HG03025 (cell line): ENCODE results near the gene TRIM28.
A peak's percentile ranks its signal among the peaks of the same experiment; 100 is the strongest.

Experiments
- ATAC-seq: cut with Tn5 transposase; IDR thresholded peaks from one replicate; pipeline ENCODE4 v1.9.1; 2021; ENCODE audit warnings: mild to moderate bottlenecking, moderate library complexity; ENCODE audit not compliant: unreplicated experiment, low FRiP score

The TRIM28 gene

DNA sequence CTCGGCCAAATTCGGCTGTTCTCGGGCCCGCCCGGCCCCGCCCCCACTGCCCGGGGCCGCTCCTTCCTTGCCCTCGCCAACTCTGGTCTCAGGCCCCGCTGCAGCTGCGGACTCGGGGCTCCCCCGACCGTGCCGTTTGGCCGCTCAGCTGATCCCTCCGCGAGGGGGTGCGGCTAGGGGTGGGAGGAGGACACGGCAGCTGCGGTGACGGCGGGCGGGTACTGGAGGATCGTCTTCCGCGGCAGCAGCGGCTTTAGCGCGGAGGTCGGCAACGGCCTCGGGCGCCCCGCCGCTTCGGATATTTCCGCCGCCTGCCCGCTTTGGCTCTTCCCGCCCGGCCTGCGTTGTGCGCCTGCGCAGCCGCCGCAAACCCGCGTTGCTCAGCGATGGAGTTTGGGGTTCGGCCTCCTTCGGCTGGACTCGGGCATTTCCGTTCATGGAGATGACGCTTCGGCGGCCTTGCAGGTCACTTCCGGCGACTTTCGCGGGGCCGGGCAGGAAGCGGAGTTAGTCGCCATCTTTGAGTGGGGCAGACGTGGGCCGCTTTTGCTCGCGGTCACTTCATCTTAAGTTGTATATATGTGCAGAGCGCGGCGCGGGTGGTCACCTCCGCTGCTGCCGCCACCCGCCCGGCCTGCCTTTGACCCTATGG lies 14.9 kb downstream of the TRIM28 start:
- ATAC-seq, result peak; percentile 52

DNA sequence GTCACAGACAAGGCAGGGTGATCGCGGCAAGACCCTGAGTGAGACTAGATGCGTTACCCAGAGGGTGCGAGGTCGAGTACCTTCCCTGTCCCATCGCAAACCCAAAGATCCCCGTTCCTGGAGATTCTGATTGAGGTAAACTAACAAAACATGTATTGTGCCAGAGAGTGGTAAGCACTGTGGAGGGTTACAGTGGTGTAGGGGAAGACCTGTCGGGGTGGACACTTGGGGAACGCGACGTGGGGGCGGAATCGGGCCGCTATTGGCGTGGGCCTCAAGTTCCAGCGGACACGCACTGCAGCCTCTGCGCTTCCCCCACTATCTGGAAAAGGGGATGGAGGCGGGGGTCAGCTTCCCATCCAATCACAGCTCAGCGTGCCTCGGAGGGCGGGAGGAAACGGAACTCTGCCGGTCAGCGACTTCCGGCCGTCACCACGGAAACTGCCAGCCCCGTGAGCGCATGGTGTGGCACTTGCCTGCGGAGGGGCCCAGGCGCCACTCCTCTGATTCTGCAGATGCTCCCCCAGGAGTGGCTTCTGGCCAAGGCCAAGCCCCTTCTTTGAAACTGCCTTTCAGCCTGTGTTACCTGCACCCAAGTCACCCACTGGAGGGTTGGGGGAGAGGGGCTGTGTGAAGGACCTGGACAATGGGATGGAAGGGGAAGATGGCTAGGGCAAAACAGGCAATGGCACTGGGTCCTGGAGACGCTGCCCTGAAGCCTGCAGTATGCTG lies 15.6 kb downstream of the TRIM28 start:
- ATAC-seq, result no peak

DNA sequence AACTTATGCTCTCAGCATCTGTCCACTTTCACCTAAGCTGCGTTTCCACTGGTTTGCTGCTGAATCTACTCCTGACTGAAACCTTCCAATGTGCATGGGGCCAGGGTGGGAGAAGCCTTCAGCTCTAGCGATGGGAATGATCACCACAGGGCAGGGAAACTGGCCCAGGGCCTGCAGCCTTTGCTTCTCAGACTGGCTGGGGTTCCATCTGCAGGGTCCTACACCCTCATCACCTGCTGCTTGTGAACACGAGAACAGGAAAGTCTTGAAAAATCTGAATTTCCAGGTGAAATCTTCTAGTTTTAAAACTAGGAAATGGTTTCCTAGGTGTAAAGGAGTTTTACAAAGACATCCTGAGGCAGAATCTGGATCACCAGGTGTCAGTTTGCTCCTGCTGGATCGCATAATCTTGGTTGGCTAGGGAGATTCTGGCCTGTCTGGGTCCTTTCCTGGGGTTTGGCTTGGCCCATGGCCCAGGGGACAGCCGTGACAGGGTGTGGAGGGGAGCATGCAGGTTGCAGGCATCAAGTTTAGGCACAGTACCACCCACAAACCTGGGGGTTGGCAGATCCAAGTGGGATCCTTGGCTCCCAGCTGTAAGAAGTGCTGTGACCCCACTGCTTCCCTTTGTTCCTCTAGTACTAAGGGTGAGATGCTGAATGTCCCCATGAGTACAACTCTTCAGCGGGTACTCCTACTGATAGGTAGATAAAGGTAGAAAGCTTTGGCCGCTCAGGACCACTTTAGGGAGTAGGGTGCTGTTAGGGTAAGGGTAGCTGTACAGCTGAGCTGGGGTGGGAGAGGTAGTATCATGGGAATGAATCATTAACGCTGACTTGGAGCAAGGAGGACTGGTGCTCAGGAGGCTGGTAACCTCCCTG lies 16.4 kb downstream of the TRIM28 start:
- no peak for ATAC-seq

DNA sequence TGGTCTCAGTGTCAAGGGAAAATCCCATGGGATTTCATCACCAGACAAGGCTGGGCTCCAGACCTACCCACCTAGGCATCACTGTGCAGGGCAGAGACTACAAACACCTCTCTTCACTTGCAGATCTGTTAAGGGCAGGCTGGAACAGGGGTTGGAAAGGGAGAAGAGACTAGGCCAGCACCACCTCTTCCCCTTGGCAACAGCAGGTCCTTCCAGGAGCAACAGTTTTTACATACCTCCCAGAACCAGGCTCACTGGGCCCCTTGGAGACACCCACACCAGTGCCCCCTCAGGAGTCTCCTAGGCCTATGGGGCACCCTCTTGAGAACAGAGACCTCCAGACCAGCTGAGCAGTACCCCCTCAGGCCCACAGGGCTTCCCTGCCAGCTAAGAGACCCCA lies 17.1 kb downstream of the TRIM28 start:
- ATAC-seq, result no peak

DNA sequence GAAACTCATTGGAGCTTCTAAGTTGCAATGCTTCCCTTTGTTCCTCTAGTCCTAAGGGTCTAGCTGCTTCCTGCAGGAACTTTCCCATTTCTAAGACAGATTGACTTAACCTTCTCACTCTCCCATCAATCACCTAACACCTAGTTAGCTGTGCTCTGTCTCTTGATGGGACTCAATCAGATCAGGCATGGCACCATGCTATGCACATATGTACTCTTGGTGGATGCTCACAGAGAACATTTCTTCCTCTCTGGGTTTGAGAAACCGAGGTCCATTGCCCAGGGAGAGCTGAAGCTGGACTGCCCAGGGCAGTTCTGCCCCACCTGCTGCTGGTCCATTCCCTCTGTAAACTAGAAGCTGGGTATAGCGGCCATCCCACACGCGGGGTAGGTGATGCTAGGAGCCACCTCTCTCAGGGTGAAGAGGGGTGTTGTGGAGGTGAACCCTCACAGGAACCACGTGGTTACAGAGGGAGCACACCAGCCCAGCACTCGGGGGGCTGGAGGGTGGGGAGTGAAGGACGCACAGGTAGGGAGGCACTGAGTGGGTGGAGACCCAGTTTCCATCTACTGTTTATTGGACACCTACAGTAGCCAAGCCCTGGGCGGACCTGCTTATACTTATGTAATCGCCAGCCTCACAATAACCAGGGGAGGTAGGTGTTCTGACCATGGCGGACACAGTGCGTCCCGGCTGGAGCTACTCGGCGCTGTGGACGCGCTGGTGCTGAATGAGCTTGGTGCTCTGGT lies 17.7 kb downstream of the TRIM28 start:
- no peak for ATAC-seq

DNA sequence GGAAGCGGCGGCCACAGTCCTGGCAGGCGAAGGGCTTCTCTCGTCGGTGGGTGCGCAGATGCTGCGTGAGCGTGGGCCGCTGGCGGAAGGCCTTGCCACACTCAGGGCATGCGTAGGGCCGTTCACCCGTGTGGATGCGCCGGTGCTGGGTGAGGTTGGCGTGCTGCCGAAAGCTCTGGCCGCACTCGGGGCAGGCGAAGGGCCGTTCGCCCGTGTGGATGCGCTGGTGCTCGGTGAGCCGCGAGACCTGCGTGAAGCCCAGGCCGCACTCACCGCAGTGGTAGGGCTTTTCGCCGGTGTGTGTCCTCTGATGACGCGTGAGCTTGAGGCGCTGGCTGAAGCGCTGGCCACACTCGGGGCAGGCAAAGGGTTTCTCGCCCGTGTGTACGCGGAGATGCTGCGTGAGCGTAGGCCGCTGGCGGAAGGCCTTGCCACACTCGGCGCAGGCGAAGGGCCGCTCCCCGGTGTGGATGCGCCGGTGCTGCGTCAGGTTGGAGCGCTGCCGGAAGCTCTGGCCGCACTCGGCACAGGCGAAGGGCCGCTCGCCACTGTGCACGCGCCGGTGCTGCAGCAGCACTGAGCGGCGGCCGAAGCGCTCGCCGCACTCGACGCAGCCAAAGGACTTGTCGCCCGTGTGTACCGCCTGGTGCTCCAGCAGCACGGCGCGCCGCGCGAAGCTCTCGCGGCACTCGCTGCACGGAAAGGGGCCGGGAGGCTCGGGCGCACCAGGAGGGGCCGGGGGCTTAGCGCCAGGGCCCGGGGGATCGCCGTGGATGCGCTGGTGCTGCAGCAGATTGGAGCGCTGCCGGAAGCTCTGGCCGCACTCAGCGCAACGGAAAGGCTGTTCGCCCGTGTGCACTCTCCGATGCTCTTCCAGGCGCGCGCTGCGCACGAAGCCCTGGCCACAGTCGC lies 18.5 kb downstream of the TRIM28 start:
- ATAC-seq, result no peak

DNA sequence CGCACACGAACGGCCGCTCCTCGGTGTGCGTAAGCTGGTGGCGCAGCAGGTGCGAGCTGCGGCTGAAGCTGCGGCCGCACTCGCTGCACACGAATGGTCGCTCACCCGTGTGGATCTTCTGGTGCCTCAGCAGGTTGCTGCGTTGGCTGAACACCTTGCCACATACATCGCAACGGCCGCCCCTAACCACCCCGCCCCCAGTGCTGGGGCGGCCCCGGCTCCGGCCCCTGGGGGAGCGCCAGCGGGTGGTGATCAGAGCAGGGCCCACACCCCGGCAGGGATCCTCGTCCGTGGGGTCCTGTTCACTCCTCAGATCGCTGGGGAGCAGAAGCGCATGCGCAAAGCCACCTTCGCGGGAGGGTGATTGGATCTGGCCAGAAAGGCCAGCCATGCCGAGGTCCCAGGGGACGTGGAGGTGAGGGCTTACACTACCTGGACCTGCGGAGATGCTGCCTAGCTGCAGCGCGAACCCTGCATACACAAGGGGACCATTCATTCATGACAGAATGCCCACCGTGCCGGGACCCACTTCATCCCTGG lies 19.2 kb downstream of the TRIM28 start:
- ATAC-seq, result no peak

DNA sequence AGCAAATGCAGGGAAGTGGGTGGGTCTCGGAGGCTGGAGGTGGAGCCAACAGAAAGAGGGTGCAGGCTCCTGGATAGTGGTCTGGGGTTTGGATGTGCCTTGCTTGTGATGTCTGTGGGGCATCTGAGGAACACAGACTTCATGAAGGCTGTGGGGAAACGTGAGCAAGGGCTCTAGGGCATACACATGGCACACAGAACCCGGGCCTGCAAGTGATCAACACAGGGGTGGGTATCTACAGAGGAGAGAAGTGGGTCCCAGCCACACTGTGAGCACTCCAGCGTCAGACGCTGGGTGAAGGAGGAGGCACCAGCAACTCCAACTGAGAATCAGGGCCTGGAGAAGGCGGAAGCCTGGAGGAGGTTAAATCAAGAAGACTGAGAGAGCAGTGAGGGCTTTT lies 20.0 kb downstream of the TRIM28 start:
- ATAC-seq, result no peak

DNA sequence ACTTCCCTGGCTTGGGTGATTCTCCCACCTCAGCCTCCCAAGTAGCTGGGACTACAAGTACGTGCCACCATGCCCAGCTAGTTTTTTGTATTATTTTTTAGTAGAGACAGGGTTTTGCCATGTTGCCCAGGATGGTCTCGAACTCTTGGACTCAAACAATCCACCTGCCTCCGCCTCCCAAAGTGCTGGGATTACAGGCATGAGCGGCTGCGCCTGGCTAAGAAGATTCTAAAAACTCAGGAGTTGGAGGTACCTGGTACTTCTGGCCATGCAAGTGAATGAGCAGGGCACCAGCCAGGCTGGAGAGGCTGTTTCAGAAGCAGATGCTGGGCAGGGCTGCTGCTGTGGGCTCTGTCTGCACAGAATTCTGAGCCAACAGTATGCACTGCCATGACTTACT lies 23.1 kb downstream of the TRIM28 start:
- no peak for ATAC-seq

DNA sequence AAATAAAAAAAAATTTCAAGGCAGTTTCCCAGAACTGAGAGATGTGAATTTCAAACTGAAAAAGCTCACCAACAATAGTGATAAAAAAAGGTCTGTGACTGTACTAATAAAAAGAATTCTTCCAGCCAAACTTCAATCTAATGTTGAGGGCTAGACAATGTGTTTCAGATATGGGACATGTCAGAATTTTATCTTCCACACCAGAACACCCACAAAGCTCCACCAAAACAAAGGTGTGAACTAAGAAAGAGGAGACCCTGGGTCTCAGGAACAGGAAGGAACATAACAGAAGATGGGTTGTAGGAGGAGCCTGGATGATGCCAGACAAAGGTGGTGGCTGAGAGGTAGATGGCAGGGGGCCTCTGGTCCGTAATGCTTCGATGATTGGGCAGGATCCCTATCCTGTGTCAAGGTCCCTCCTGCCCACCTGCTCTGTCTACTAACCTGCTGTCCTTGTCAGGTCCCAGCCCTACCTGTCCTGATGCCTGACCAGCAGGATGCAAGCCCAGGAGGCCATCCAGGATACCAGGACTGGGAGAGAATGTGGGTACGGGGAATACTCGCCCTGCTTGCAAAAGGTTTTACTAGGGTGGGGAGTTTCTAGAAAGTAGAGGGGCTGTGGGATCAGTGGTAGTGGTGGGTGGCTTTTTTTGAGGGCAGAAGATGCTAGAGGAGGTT lies 24.7 kb downstream of the TRIM28 start:
- ATAC-seq, result no peak

DNA sequence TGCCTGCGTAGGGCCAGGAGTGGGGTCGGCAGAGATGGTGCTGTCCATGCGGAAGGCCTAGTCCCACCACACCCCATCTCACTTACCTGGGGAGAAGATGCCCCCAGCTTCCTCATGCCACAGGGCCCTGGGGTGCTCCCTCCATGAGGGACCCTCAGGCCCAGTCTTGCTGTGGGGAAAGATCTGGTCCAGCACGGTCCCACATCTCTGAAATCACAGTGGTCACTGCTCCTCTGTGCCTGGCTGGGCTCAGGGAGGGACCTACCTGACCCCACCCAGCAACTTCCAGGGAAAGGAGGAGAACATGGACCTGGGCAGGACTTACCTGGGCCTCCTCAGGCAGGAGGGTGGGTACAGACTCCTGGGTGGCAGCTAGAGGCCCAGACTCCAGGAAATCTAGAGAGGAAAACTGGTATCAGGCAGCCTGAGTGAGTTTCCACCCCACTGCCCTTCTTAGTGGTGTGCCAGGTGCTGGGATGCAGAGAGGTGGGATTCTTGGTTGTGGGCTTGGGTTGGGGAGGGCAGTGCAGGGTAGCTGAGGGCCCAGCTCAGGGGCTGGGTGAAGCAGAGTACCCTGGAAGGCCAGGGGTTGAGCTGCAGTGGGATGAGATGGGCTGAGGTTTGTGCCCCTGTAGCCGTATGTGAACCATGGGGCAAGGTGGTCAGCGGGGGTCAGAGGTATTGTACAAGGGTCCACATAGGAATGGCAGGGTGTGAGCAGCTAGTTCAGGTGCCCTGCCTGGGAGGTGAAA lies 25.5 kb downstream of the TRIM28 start:
- no peak for ATAC-seq

DNA sequence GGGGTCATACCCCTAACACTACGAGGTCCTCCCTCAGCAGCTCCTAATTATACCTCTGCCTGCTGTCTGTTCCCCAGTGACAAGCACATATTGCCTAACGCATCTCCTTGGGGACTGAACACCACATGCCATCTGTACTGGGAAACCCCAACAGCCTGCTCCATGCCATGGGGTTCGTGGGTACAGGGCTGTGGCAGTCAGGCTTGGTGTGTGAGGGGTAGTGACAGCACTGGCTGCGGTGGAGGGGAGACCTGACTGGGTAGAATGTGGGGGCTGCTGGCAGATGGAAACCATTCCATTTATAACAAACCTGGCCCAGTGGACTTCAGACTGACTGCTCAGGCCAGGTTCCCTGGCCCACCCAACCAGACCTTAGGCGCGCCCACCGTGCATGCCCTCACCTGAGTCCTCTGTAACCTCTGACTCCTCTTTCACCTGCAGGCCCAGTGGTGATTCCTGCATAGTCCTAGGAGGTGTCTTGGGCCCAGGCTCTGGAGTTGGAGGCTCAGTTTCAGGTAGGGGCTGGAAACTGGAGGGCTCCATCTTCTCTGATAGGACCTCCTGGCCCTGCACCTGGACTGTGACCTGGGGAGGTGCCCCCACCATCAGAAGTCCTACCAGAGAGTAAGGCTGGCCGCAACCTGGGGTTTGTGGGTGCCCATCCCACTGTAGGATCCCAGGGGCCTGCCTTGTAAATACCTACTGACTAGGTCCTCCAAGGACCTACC lies 26.2 kb downstream of the TRIM28 start:
- no peak for ATAC-seq

DNA sequence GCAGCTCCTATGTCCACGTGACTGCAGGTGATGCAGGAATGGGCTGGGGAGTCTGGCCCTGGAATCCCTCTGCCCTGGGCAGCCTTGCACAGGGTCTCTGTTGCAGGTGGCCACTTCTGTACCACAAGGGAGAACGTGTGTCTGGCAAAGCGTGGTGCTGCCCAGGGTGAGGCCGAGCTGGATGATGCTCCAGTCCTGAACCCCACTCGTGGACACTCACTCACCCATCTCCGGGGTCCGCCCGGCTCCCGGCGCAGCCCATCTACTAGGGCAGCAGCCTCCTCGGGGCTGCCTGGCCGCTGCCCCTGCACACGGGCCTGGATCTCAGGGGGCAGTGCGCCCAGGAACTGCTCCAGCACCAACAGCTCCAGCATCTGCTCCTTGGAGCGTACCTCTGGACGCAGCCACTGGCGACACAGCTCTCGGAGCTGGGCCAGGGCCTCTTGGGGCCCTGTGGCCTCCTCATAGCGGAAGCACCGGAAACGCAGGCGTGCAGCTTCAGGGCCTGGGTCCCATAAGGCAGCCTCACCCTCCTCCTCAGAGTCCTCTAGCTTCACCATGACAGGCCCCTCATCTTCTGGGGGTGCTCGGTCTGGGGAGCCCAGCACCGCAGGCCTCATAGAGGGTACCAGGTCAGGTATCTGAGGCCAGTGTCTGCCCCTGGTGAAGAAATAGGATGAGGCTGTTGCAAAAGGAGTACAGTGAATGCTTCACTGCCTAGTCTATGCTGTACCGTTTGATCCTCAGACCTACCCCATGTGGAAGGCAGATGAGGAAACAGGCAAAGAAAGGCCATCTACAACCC lies 27.1 kb downstream of the TRIM28 start:
- ATAC-seq, result no peak

DNA sequence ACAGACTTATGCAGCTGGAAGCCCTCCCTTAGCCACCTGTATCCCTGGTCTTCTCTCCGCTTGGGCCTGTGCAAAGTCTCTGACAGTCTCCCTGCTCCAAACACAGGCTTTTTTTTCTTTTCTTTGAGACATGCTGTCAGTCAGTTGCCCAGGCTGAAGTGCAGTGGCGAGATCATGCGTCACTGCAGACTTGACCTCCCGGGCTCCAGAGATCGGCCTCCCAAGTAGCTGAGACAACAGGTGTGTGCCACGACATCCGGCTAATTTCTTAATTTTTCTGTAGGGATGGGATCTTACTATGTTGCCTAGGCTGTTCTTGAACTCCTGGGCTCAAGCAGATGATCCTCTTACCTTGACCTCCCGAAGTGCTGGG lies 27.7 kb downstream of the TRIM28 start:
- no peak for ATAC-seq

DNA sequence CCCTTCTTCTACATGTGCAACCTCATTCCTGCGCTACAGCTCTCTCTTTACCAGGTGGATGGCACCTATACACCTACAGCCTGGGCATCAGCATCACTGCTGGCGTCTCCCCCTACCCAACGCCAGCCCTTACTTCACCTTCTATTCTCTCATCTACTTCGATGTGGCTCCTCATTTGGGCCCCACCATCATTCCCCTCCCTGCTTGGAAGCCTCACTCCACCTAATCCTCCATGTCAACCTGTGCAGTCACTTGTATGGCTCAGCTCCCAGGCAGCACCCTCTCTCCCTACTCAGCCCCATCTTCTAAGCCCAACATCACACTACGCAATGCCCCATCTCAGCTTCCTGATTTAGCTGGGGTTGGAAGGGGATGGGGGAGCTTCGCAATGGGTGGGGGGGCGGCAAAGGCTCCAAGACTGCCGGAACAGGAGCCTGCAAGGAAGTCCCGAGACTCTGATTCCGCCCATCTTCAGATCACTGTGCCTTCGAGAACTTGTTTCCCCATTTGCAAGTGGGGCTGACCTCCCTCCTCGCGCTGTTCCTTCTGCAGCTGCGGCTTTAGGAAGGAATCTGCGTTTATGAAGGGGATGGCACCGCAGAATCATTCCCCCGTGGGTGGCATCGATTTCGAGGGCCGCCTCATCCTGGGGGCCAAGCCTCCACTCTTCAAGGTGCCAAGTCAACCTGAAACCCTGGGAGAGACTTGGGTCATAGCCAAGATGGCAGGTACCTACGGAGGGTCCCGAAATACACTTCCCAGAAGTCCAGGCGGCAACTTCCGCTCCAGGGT lies 28.4 kb downstream of the TRIM28 start:
- ATAC-seq, result no peak
